ENCODE results near the gene IL2RA.
"Not testable (repeated sequence)": the region's sequence is repeated elsewhere in the genome, so short reads cannot be mapped to it uniquely, and the experiment has no call there.

Gene IL2RA

GRCh38 chr10:6056411-6057135 is 5.6 kb downstream of the IL2RA start:
- DNase-seq: no peak

GRCh38 chr10:6055929-6056328 is 6.2 kb downstream of the IL2RA start:
- DNase-seq: no peak

DNA sequence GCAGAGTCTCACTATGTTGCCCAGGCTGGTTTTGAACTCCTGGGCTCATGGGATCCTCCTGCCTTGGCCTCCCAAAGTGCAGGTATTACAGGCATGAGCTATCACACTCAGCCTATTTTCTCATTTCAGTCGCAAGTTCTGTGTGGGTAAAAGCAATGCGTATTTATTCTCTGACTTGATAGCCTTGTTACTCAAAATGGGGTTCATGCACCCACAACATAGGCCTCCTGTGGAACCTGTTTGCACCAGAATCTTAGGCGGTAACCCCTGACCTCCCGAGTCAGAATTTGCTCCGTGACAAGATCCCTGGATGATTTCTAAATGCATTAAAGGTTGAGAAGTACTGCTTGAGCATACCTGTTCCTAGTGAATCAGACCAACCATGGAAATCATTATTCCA is 7.3 kb downstream of the IL2RA start:
- no peak for DNase-seq

DNA sequence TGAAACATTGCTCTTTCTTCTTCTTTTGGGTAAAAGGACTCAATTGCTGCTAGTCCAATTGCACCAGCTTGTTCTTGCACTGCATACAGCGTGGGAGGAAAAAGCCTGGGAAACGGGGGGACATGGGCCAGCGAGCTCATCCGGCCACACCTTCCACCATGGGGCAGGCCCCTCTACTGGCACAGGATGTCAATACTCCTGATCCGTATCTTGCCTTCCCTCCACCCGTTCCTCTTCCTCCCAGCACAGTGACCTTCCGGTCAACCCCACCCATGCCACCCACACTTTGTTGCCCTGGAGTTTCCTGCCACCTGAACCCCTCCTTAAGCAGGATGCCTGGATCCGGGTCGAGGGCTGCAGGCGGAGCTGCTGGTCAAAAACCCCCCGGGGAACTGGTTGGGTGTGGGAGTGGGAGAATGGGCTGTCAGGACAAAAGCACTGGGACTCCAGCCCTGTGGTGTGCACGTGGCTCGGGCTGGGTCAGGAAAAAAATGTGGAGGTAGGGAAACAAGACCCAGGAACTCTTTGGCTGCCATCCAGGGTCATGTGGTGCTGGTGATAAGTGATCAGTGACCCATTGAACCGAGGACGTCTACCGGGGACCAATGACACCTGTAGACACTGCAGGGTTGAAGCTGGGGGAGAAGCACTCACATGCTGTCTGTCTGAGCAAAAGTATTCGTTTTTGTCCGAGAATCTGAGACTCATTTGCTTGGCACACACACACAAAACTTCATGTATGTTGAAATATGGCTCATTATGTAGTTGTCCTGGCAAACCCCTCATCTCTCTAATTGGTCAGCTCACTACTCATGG is 8.1 kb downstream of the IL2RA start:
- DNase-seq: no peak

DNA sequence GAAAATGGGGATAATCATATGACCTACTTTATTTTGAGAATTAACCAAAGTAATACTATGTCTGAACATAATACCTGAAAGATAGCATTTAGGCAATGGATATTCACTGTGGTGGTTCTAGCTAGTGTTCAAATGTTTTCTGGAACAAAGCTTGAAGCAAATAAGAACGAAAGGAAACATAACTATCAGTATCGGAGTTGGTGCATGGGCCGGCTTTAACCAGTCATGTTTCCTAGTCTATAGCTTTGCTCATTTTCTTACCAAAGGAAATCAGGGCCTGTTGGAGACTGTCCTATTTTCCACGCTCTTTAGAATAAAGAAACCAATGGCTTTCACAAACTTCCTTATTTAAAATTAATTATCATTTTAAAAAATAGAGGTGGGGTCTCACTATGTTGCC is 8.9 kb downstream of the IL2RA start:
- no peak for DNase-seq

DNA sequence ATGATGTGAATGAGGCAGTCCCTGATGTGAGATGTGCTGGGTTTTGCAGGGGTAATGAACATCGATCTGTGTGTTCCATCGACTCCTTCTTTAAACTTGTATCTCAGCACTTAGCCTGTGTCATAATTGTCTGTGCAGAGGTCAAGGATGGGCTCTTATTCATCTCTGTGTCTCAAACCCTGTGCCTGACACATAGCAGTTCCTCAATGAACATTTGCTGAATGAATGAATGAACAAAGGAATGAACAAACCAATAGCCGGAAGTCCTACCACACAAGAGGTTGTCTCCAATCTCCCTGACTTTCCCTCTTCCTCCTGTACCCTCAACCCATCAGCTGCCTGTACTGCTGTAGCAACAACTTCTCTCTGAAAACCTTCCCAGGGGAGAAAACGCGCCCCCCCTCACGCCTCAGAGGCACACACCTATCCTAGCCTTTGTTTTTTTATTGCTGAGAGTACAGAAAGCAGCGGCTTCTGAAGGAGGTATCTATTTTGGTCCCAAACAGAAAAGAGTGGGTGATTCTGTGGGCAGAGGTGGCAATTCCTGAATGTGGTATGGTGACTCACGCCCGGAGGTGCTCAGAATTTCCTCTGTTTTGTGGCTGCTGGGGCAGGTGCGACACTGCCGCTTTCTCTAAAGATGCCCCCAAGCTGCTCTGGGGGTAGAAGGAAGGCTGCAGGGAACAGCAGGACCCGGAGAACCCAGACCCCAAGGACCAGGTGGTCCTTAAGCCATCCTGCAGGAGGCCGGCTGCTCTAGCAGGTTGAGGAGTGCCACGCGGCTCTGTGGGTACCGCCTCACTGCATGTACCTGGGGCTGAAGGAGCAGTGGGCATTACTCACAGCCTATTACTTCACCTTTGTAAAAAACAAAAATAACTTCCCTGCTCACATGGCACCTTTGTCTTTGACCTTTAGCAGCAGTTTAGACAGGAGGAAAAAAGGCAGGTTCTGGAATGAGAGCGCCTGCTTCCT is 9.6 kb downstream of the IL2RA start:
- no peak for DNase-seq

- DNase-seq: no peak
Observed at GRCh38 chr10:6050801-6051445, 11.2 kb downstream of the IL2RA start.

GRCh38 chr10:6049031-6049400 is 13.2 kb downstream of the IL2RA start:
- DNase-seq: no peak

GRCh38 chr10:6048281-6049030 is 13.7 kb downstream of the IL2RA start:
- DNase-seq: no peak

- DNase-seq: no peak
Observed at GRCh38 chr10:6047847-6048246, 14.3 kb downstream of the IL2RA start.

DNA sequence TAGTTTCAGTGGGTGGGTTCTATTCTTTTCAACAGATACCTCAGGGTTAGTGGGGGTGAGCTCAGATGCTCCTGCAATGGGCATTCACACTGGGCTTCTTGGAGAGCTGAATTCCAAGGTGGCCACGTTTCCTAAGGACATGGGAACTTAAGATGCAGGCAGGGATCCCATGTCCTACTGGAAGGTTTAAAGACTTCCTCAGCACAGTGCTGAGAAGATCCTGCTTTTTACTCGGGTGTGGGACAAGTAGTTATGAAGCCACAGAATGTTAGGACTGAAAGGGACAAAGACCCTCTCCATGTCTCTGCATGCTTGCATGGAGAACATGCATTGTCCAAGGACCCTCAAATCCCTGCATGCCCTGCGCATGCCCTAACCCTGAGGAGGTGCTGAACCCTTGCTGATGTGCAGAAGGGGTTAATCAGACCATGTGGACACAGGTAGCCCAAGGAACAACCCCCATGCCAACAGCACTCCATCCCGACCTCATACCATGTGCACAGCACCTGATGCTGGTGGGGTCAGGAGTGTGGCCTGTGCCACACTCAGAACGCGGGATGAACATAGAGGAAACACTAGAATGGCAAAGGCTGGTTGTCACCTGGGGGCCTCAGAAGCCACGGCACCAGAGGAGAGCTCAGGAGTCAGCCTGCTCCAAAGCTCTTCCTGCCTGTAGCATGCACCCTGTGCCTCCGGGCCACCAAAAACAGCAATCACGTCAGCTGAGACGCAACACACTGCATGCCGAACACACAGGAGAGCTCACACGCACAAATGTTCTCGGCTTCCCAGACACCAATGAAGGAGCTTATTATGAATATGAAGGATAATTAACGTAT is 15.2 kb downstream of the IL2RA start:
- no peak for DNase-seq

DNA sequence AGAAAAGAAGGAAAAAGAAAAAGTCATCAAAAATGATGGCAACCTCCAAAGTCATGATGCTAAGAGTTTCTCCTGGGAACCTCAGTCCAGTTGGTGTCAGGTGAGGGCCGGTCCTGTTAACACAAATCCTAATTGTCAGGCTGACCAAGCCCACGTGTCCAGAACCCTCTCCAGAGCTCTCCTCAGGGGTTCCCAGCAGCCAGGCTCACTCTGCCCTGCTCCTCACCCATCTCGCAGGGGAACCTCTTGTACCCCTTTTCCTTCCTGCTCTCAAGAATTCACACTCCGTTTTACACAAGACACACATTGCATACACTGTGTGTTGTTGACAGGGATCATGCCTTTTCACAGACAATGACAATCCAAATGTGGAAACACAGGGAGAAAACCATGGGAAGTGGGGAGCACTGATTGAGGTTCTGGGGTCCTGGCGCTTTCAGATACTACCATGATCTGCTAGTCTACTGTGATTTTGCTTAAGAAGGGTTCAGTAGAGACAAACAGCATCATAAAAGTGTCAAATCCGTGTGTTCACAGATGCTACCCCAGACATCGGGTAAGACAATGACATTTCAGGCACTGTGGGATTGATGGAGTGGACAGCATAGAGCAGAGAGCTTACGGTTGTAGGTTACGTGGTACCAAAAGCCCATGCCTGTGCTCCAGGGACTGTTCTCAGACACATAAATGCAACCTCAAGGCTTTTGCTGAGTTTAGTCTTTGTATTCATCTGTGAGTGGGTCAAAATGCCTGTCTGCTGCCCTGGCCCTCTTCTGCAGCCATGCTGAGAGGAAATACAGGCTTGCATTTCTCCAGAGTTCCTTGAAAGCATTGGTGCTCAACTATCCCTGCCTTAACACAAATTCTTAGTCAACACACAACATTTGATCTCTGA is 16.0 kb downstream of the IL2RA start:
- DNase-seq: no peak

- no peak for DNase-seq
Observed at GRCh38 chr10:6045314-6045848, 16.8 kb downstream of the IL2RA start.

GRCh38 chr10:6044751-6045313 is 17.3 kb downstream of the IL2RA start:
- no peak for DNase-seq

GRCh38 chr10:6044060-6044459 is 18.1 kb downstream of the IL2RA start:
- DNase-seq: no peak

DNA sequence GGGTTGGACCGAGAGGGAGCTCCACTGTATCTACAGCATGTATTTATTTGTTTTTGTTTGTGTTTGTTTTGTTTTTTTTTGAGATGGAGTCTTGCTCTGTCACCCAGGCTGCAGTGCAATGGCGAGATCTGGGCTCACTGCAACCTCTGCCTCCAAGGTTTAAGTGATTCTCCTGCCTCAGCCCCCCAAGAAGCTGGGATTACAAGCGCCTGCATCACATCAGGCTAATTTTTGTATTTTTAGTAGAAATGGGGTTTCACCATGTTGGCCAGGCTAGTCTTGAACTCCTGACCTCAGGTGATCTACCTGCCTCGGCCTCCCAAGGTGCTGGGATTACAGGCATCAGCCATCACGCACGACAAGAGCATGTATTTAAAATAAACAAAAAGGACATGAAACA is 18.8 kb downstream of the IL2RA start:
- not testable (repeated sequence) for DNase-seq

- no peak for DNase-seq
Observed at GRCh38 chr10:6040205-6040604, 22.0 kb downstream of the IL2RA start.

GRCh38 chr10:6039711-6040110 is 22.5 kb downstream of the IL2RA start:
- no peak for DNase-seq

GRCh38 chr10:6038071-6038631 is 24.0 kb downstream of the IL2RA start:
- DNase-seq: no peak

Data from fibroblast of skin of abdomen (primary cell).